GM12801 (cell line): Measurements from ENCODE around the gene PTH1R.

ENCODE experiments used
- TF ChIP-seq, protein P1 (sequence below): IDR thresholded peaks from one replicate; pipeline ENCODE4 v1.5.1; 2011; ENCODE audit warnings: control low read depth; ENCODE audit not compliant: insufficient read length; ENCODE audit errors: extremely low read depth

PTH1R gene

DNA sequence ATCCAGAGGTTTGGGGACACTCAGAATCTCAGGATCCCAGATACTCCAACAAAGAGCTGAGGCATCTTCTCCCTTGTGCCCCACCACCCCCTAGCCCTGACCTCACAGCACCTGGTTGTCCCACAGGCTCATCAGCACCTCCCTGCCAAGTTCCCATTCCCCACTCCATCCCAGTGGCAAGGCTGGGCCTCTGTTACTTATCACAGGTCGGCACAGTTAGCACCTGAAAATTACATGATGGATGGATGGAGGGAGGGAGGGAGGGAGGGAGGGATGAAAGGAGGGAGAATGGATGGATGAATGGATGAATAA, 27.1 kb upstream of the PTH1R start:
- TF ChIP-seq, protein P1, sequence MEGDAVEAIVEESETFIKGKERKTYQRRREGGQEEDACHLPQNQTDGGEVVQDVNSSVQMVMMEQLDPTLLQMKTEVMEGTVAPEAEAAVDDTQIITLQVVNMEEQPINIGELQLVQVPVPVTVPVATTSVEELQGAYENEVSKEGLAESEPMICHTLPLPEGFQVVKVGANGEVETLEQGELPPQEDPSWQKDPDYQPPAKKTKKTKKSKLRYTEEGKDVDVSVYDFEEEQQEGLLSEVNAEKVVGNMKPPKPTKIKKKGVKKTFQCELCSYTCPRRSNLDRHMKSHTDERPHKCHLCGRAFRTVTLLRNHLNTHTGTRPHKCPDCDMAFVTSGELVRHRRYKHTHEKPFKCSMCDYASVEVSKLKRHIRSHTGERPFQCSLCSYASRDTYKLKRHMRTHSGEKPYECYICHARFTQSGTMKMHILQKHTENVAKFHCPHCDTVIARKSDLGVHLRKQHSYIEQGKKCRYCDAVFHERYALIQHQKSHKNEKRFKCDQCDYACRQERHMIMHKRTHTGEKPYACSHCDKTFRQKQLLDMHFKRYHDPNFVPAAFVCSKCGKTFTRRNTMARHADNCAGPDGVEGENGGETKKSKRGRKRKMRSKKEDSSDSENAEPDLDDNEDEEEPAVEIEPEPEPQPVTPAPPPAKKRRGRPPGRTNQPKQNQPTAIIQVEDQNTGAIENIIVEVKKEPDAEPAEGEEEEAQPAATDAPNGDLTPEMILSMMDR, result no peak

DNA sequence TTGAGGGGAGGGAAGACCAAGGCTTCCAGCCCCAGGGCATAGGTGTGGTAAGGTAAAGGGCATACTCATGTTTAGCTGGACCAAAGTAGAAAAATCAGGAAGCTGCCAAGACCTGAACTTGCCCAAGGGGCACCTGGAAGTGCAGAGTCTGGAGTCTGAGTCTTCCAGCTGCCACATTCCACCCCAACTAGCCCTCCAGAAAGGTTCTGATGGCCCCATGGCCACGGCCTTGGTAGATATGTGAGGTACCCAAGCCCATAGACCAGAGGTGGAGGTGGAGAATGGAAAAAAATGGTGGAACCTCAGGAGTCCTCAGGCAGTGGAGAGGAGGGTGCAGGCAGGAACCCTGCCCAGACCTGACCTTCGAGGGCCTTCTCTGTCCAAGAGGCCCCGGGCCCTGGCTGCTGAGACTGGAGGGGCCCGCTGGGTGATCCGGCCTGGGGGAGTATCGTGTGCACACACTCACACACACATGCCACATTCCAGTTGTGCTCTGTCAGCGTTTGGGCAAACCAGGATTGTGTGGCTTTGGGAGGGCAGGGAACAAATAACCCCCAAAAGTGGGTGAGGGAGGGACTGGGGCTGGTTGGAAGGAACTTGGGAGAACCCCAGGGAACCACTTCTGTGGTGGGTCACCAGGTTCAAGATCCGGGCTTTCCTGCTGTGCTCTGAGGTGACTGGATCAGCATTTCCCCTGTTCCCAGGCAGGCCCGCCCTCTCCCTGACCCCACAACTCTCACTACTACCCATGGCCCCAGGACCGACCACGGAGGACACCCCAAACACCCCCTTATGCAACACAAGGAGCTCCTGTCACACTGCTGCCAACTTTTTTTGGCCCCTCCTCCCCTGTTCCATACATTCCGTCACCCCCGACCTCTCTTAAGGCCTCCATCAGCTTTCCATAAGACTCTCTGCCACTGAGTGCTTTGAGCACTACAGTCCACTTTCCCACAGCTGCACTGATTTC, 25.9 kb upstream of the PTH1R start:
- TF ChIP-seq, protein P1, result no peak

DNA sequence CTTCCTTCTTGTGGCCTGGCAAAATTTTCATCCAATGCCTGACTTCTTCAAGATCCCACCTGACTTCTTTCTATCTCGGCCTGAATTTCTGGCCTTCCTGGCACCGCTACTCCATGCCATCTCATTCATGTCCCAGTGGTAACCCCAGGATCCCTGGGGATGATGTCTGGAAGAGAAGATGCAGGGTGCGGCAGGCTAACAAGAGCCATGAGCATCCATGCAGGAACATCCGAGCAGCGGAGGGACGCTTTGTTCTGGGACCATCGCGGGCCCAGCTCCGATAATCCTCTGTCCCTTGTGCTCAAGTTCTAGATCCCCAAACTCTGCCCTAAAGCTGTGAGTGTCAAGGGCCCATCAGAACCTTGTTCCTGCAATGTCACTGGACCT, 25.2 kb upstream of the PTH1R start:
- TF ChIP-seq, protein P1, result no peak

DNA sequence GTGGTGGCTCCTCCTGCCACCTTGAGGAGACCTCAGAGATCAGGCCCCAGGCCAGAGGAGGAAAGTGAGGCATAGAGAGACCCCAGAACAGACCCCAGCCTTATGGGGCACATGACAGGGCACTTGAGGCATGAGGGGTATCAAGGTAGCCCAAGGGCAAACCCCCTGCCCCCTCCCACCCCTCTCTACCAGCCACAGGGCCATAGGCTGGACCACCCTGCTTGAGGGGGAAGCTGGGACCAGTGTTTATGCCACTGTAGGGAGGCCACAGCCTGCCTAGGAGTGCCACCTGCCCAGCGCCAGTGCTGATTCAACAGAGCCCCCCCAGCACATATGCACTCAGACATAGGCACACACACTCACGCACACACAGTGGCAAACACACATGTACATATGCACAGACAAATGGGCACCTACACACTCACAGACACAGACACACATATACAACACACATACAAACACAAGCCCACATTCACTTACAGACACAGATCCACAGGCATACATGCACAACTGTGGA, 24.6 kb upstream of the PTH1R start:
- TF ChIP-seq, protein P1, result no peak

DNA sequence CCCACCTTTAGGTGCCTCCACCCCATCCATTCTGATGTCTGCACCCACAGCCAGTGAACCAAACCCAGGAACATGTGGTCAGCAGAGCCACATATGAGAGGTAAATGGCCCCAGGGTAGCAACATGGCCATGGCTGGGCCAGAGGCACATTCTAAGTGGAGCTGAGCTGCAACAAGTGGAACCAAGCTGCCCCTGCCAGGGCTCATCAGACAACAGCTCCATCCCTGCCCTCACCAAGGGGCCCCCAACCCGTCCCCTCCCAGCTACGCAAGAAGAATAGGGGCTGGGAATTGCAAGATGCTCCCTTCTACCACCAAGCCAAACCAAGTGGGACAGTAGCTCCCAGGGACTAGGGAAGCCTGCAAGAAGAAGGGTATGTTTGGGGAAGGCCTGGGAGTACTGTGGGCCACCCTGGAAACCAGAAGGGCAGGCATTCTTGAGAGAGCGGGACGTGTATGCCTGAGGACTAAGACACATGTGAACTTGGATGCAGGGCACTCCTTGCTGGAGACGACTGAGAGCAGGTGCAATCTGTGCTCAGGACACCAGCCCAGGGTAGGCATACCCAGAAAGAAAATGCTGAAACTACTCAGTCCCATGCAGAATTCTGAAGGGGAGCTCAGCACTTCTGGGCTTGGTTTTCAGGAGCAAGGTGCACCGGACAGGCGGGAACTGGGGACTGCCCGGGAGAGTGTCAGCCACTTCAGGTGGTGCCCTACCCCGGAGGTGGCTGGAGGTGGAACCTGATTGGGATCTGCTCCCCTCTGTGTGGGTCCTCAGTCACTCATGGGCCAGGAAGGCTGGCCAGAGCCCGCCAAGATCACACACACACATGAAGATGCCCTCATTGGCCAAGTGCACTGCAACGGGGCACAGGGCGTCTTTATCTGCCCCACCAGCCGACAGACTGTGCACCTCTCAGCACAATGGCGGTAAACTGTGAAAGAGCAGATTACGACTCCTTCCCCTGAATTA, 23.8 kb upstream of the PTH1R start:
- TF ChIP-seq, protein P1, result no peak

DNA sequence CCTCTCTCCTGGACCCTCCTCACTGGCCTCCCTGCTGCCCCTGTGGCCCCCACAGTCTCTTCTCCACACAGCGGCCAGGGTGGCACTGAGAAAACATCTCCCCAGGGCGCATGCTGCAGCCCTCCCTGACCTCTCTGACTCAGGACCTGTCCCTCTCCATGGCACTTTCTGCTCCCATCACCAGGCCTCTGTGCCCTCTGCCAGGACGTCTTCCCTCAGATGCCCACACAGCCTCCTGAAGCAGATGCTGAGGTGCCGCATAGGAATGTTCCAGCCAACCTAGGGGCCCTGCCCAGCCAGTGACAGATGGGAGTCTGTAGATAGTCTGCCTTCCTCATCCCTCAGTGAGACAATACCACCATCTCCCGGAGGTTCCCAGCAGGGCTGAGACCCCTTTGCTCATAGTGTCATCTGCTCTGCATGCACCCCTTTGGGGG, 22.9 kb upstream of the PTH1R start:
- TF ChIP-seq, protein P1, result no peak
